Heart left ventricle (tissue), 13 donors: ENCODE data around the gene SMIM14.

Source experiments
- POLR2A ChIP-seq, 2 donors: fragments of 450-650 bp; IDR thresholded peaks; one replicate each; pipeline ENCODE4 v1.6.1; 2017; ENCODE audit warnings: antibody characterized with exemption in 2 of 2, mild to moderate bottlenecking in 2 of 2, moderate library complexity in 2 of 2
- TF ChIP-seq, protein P1 (sequence below), 12 donors: fragments of 200-600 bp; sonication (generic) in 4 of 12; IDR thresholded peaks; one replicate each; pipeline versions ENCODE4 v1.5.0 to v1.8.0; 2018 to 2022; ENCODE audit warnings: antibody characterized with exemption in 12 of 12, mild to moderate bottlenecking in 5 of 12
- donor health status: ischemic (EF 13 %, LVEDD 7.1; RV severe dilation, severe dysfunction).
- donor health status: DM: no; HTN: yes; CAD: no.
- donor health status: DM: no; HTN: no; CAD: no.
- donor health status: ischemic (EF 25% LVEDD 6.9; RV normal size, moderate dysfunction).
- donor health status: ischemic (EF 25% LVEDD 5.7; RV mildly dilated, moderate dysfunction).
- donor health status: ischemic (EF 35%, LVEDD 5.7; RV mildly dilated, moderate dysfunction).
- donor health status: nonischemic (EF 11% LVEDD 7.7; RV severe dilation, severe dysfunction).
- donor health status: DM: yes; HTN: yes; CAD: no.
- donor health status: PGD.
- donor health status: ischemic (EF 29% LVEDD 5.4; RV normal size, mild dysfunction).
- donor health status: nonischemic (EF 23%, LVEDD 6.1; RV moderate dilation, normal function).

DNA sequence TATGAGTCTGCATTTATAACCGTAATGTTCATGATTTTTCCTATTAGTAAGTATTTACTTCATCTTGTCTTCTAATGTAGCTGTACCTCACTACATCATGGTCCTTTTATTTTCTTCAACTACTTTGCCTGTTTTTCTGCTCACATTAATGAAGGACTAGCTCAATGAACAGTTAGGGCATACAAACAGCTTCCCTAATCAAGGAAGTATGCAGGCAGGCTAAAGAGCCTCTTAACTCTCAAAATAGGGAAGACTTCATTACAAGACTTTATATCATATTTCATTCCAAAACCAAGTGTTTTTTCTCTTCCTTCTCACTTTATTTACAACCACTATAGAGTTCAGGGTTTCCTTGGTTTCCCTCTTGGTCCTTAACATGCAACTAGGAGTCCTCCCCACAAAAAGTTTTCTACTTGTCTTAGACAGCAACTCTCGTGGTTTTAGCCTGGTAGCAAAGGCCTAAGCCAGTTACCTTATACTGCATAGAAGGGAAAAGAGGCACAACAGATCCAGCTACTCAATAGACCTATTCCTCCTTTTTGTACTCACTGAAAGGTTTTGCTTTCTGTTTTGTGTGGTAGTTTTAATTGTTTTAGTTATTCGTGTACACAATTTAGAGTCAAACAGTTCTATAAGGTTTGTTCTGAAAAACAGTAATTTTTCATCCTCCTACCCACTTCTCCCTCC, 40.8 kb downstream of the SMIM14 start:
- TF ChIP-seq, protein P1, sequence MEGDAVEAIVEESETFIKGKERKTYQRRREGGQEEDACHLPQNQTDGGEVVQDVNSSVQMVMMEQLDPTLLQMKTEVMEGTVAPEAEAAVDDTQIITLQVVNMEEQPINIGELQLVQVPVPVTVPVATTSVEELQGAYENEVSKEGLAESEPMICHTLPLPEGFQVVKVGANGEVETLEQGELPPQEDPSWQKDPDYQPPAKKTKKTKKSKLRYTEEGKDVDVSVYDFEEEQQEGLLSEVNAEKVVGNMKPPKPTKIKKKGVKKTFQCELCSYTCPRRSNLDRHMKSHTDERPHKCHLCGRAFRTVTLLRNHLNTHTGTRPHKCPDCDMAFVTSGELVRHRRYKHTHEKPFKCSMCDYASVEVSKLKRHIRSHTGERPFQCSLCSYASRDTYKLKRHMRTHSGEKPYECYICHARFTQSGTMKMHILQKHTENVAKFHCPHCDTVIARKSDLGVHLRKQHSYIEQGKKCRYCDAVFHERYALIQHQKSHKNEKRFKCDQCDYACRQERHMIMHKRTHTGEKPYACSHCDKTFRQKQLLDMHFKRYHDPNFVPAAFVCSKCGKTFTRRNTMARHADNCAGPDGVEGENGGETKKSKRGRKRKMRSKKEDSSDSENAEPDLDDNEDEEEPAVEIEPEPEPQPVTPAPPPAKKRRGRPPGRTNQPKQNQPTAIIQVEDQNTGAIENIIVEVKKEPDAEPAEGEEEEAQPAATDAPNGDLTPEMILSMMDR (IDR thresholded peaks at IDR 0.05), result no peak
- TF ChIP-seq POLR2A (IDR thresholded peaks at IDR 0.05), result no peak
